ENCODE data around the gene TOM1L2. TPM values are rescaled to one million over a fixed set of nuclear protein-coding genes. Genes with fewer than 3 reads are reported as not detected.
A peak's percentile ranks its signal among the peaks of the same experiment; 100 is the strongest.

TOM1L2 gene
- polyA plus RNA-seq, 1 experiment, result 25.5 TPM

DNA sequence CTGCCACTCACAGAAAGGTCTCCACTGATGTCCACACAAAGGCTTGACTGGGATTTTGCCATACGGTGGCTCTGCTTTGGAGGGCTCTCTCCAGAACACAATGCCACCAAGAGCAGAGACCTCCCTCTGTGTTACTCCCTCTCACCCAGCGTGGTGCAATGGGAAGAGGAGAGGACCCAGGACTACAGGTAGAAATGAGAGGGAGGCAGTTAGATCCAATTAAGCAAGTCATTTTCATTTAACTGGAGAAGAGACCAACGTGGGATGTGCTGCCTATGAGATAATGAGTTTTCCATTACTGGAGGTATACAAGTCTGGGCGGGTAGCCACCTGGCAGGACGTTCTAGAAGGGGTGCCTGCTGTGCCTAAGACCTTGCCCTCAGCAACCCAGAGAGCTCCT is 34.2 kb downstream of the TOM1L2 start:
- no peaks in the 10 kb centered on the region for H3K27me3 ChIP-seq (ENCODE audit: control insufficient read depth, insufficient read depth, low read length)
- CTCF ChIA-PET, result no interaction called here
- POLR2A ChIA-PET, result no interaction called here
- H3K9me3 ChIP-seq (ENCODE audit: control insufficient read depth, insufficient read depth, low read length), result no peaks in the 10 kb centered on the region
- H3K4me3 ChIP-seq (ENCODE audit: low read depth, low read length), result no peak overlapping the region
- H3K27ac ChIP-seq (ENCODE audit: low read depth, low read length), result no peak overlapping the region
- no peak for DNase-seq (ENCODE audit: low read depth, low spot score)
- TF ChIP-seq, protein P1, sequence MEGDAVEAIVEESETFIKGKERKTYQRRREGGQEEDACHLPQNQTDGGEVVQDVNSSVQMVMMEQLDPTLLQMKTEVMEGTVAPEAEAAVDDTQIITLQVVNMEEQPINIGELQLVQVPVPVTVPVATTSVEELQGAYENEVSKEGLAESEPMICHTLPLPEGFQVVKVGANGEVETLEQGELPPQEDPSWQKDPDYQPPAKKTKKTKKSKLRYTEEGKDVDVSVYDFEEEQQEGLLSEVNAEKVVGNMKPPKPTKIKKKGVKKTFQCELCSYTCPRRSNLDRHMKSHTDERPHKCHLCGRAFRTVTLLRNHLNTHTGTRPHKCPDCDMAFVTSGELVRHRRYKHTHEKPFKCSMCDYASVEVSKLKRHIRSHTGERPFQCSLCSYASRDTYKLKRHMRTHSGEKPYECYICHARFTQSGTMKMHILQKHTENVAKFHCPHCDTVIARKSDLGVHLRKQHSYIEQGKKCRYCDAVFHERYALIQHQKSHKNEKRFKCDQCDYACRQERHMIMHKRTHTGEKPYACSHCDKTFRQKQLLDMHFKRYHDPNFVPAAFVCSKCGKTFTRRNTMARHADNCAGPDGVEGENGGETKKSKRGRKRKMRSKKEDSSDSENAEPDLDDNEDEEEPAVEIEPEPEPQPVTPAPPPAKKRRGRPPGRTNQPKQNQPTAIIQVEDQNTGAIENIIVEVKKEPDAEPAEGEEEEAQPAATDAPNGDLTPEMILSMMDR (IDR thresholded peaks at IDR 0.05; ENCODE audit: low read depth, low read length), result no peak

DNA sequence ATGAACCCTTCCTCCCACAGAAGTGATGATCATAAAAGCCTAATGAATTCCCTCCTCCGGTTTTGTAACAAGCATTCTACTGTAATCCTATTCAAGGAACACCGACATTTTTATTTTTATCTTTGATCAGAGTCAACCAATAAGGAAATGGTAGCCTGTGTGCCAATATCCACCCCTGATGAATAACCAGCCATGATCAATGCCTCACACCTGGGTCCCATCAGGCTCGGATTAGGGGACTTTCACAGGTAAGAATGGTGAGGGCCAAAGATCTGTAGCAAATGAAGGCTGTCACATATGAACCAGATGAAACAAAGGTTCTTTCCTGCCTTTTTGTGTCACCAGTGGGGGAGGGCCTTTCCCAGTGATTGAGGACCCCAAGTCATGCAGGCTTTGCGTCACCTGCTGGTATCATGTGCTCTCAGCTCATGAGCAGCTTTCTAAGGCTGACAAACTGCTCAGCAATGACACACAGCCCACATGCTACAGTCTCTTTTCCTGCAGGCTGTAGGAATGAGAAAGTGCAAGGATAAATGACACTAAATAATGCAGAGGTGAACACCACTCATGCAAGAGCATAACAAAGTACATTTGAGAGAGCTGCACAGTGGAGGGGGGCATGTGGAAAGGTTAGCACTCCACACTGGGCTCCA is 34.9 kb downstream of the TOM1L2 start:
- H3K4me3 ChIP-seq (ENCODE audit: low read depth, low read length), result no peak overlapping the region
- POLR2A ChIA-PET, result no interaction called here
- DNase-seq (ENCODE audit: low read depth, low spot score), result no peak
- no peak overlapping the region for H3K27ac ChIP-seq (ENCODE audit: low read depth, low read length)
- TF ChIP-seq, protein P1 (IDR thresholded peaks at IDR 0.05; ENCODE audit: low read depth, low read length), result no peak
- H3K27me3 ChIP-seq (ENCODE audit: control insufficient read depth, insufficient read depth, low read length), result no peaks in the 10 kb centered on the region
- CTCF ChIA-PET, result no interaction called here
- H3K9me3 ChIP-seq (ENCODE audit: control insufficient read depth, insufficient read depth, low read length), result no peaks in the 10 kb centered on the region

DNA sequence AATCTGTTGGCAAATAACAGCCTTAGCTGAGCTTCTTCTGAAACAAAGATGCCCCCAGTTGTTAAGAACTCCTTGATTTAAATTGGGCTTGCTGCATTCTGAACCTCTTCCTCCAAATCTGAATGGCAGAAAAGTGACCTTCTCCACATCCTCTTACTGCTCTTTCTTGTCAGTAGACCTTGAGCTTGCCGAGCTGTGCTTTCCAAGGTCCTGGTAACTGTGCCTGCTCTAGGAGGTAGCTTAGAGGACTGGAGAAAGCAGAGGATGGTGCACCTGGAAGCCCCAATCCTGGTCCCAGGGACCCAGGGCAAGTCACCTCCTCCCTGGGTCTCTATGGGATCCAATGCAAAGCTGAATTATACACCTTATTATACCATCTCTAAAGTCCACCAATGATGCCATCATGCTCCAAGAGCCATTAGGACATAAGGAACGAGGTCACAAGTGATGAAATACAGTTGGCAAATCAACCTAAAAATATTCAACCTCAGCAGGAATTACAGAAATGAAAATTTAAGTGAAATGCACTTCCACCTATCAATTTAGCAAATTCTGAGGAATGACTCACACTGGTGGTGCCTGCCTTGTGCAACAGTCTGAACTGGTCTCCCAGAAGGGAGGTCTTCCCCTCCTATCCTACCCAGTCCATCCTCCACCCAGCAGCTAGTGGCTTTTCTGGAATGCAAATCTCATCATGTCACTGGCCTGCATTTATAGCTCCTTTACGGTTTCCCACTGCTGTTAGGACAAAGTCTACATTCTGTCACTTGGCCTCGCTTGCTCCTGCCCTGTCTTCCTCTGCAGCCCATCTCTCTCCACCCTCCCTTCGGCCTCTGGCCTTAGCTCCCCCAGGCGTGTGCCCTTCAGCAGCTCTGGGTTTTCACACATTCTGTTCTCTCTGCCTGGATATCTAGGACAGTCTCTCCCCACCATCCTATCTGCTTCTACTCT is 36.6 kb downstream of the TOM1L2 start:
- Histone ChIP-seq H3K27me3 (ENCODE audit: control insufficient read depth, insufficient read depth, low read length) (no peaks in the 10 kb centered on the region), H3K4me3 (ENCODE audit: low read depth, low read length) (0 out of 2 replicates have a peak overlapping the region, but pooled peaks have one; percentile 10), H3K27ac (ENCODE audit: low read depth, low read length) (peak overlapping the region; percentile 89), H3K9me3 (ENCODE audit: control insufficient read depth, insufficient read depth, low read length) (no peaks in the 10 kb centered on the region)
- peak; percentile 59 for DNase-seq (ENCODE audit: low read depth, low spot score)
- TF ChIP-seq, protein P1 (IDR thresholded peaks at IDR 0.05; ENCODE audit: low read depth, low read length), result no peak
- ChIA-PET POLR2A (interaction anchor here (0.6 to 1.6 kb wide), 4 partner anchors 14 to 37 kb away, joined by 3 to 5 read pairs (median 3); partner anchors contain the start of genes DRC3 and TOM1L2), CTCF (interaction anchor here (0.5 to 1.2 kb wide), 4 partner anchors 9 to 23 kb away, joined by 3 to 4 read pairs (median 4); no protein-coding TSS in a partner anchor)

DNA sequence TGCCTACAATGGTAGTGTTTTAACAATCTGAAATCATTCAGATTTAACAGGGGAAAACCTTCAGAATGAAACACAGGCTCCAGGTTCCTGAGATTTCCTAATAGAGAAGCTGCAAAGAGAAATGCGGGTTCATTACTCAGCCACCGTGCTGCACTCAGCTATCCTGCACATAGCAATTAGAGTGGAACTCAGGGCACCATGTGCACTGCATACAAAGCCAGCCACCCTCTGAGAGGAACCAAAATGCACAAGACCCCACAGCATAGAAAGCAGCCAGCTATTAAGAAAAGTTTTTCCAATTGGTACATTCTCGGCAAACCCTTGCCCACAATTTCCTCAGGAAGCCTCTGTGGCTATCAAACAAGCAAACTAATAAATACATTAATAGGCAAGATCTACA is 37.4 kb downstream of the TOM1L2 start:
- Histone ChIP-seq H3K27me3 (ENCODE audit: control insufficient read depth, insufficient read depth, low read length) (no peaks in the 10 kb centered on the region), H3K4me3 (ENCODE audit: low read depth, low read length) (no peak overlapping the region), H3K27ac (ENCODE audit: low read depth, low read length) (no peak overlapping the region), H3K9me3 (ENCODE audit: control insufficient read depth, insufficient read depth, low read length) (no peaks in the 10 kb centered on the region)
- TF ChIP-seq, protein P1 (IDR thresholded peaks at IDR 0.05; ENCODE audit: low read depth, low read length), result no peak
- CTCF ChIA-PET, result interaction anchor here (1.0 to 1.2 kb wide), 2 partner anchors 14 to 16 kb away, joined by 4 read pairs; no protein-coding TSS in a partner anchor
- POLR2A ChIA-PET, result interaction anchor here (1.3 to 1.6 kb wide), 2 partner anchors 13 to 21 kb away, joined by 3 to 5 read pairs; no protein-coding TSS in a partner anchor
- no peak for DNase-seq (ENCODE audit: low read depth, low spot score)

All from AG04450 (cell line).